OCI-LY7 (cell line): ENCODE data around the gene KCNQ1OT1.

Experiments used
- EZH2phosphoT487 ChIP-seq: fragments of 200-600 bp; sonication (generic); IDR thresholded peaks from 2 replicates; pipeline ENCODE4 v1.6.1; 2018; ENCODE audit warnings: low read depth, borderline replicate concordance, mild to moderate bottlenecking, mixed run types, antibody characterized with exemption, low read length, moderate library complexity, mixed read lengths
- TF ChIP-seq, protein P1 (sequence below): fragments of 200-600 bp; sonication (generic); conservative IDR thresholded peaks from 2 replicates; pipeline ENCODE4 v1.5.1; 2014; ENCODE audit warnings: mild to moderate bottlenecking, antibody characterized with exemption, low read length, moderate library complexity, mixed read lengths

DNA sequence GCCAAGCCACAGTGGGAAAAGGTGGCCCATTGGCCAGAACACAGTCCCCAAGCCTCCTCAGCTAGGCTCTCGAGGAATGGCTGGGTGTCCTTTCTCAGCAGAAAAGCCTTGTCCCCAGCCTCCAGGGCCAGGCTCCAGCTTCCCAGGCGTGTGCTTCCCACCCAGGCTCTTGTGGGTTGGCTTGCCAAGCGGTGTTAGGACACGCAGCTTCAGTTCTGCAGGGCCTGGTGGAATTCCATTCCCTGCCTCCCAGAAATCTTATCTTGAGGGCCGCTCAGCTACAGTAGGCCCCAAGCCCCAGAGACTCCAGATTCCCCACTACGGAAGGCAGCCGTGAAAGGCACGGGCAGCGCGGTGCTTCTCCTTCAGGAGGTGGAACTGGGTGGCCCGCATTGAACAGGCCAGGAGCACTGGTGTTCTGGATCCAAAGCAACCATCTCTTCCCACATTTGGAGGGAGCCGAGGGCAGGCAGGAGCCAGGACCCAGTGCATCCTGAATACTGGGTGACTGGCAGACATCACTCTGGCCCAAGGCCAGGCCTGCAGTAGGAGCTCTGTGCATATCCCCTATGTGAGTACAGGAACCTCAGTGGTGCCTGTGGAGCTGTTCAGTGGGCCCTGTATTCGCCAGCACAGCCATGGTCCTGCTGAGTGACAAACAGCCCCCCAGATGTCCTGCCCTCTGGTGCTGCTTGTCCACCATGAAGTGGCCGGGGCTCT is 16.7 kb upstream of the KCNQ1OT1 start:
- TF ChIP-seq, protein P1, sequence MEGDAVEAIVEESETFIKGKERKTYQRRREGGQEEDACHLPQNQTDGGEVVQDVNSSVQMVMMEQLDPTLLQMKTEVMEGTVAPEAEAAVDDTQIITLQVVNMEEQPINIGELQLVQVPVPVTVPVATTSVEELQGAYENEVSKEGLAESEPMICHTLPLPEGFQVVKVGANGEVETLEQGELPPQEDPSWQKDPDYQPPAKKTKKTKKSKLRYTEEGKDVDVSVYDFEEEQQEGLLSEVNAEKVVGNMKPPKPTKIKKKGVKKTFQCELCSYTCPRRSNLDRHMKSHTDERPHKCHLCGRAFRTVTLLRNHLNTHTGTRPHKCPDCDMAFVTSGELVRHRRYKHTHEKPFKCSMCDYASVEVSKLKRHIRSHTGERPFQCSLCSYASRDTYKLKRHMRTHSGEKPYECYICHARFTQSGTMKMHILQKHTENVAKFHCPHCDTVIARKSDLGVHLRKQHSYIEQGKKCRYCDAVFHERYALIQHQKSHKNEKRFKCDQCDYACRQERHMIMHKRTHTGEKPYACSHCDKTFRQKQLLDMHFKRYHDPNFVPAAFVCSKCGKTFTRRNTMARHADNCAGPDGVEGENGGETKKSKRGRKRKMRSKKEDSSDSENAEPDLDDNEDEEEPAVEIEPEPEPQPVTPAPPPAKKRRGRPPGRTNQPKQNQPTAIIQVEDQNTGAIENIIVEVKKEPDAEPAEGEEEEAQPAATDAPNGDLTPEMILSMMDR = no peak
- no peak for TF ChIP-seq EZH2phosphoT487
